Measurements from ENCODE around the gene GPR65. TPM values are rescaled to one million over a fixed set of nuclear protein-coding genes. Genes with fewer than 3 reads are reported as not detected.

Gene GPR65
- total RNA-seq, 1 experiment from 2014 or later, result not detected

- no peaks in the 10 kb centered on the region for H3K23me2 ChIP-seq (ENCODE audit: insufficient read length, low read depth, low read length, poor library complexity, severe bottlenecking)
- DNase-seq, result no peak
- no peak overlapping the region for H3K9ac ChIP-seq (ENCODE audit: extremely low read depth, insufficient read length, low read length)
- Mint-ChIP-seq H3K27me3 (ENCODE audit: low read depth) (no peaks in the 10 kb centered on the region), H3K36me3 (ENCODE audit: insufficient read depth in 1 of 3, low read depth in 3 of 3) (no peaks in the 10 kb centered on the region; a peak in 1 of 7 replicates), H3K4me1 (peaks cover 0 to under 1% of the 10 kb centered on the region in 2 experiments; a peak in 1 of 4 replicates), H3K27ac (no peak overlapping the region), H3K9me3 (no peaks in the 10 kb centered on the region), H3K4me3 (no peak overlapping the region)
- no peak overlapping the region for H3K27ac ChIP-seq (ENCODE audit: insufficient read length, low read depth, low read length)
- H2BK15ac ChIP-seq (ENCODE audit: low read depth, low read length), result no peak overlapping the region
- H2BK5ac ChIP-seq (ENCODE audit: insufficient read length, low read length), result no peak overlapping the region
- H3K79me2 ChIP-seq (ENCODE audit: insufficient read depth, low read length), result no peaks in the 10 kb centered on the region
- H3K9me3 ChIP-seq (ENCODE audit: control insufficient read depth, low read depth, low read length), result no peaks in the 10 kb centered on the region
- WGBS (ENCODE audit: extremely low coverage, insufficient read length, low lambda C conversion rate), result no CpG with 5 or more reads among the region's 1 CpG
- no peaks in the 10 kb centered on the region for H3K27me3 ChIP-seq (ENCODE audit: insufficient read depth, low read length)
- no peaks in the 10 kb centered on the region for H3K4me1 ChIP-seq (ENCODE audit: insufficient read depth, low read length)
- no peak overlapping the region for H3K4ac ChIP-seq (ENCODE audit: low read depth, low read length)
- no peak overlapping the region for H3K4me2 ChIP-seq (ENCODE audit: insufficient read depth, insufficient read length, low read length)
- no peak overlapping the region for H2AK5ac ChIP-seq (ENCODE audit: insufficient read length, low read length)
- H3K18ac ChIP-seq (ENCODE audit: insufficient read length, low read depth, low read length), result no peak overlapping the region
- no peak overlapping the region for H4K5ac ChIP-seq (ENCODE audit: insufficient read length, low read depth, low read length)
- no peak overlapping the region for H2BK120ac ChIP-seq (ENCODE audit: low read depth, low read length, poor library complexity, severe bottlenecking)
- H2BK20ac ChIP-seq (ENCODE audit: low read depth, low read length, poor library complexity, severe bottlenecking), result no peak overlapping the region
- H3K79me1 ChIP-seq (ENCODE audit: insufficient read depth, low read depth, low read length, poor library complexity, severe bottlenecking), result no peaks in the 10 kb centered on the region
- H3T11ph ChIP-seq (ENCODE audit: low read length), result no peak overlapping the region
- H2BK12ac ChIP-seq (ENCODE audit: insufficient read length, low read depth, low read length), result no peak overlapping the region
- H3K23ac ChIP-seq (ENCODE audit: insufficient read length, low read depth, low read length), result no peak overlapping the region
- H4K8ac ChIP-seq (replicated peaks; ENCODE audit: insufficient read length, low read depth, low read length), result no peak overlapping the region
- H3K56ac ChIP-seq (ENCODE audit: insufficient read length, low read depth, low read length), result no peak overlapping the region
- H2AFZ ChIP-seq (ENCODE audit: low read length), result no peak overlapping the region
- H4K91ac ChIP-seq (ENCODE audit: insufficient read length, low read depth, low read length), result no peak overlapping the region
- no peak overlapping the region for H3K14ac ChIP-seq (ENCODE audit: insufficient read depth, low read length)
- TF ChIP-seq, protein P1, sequence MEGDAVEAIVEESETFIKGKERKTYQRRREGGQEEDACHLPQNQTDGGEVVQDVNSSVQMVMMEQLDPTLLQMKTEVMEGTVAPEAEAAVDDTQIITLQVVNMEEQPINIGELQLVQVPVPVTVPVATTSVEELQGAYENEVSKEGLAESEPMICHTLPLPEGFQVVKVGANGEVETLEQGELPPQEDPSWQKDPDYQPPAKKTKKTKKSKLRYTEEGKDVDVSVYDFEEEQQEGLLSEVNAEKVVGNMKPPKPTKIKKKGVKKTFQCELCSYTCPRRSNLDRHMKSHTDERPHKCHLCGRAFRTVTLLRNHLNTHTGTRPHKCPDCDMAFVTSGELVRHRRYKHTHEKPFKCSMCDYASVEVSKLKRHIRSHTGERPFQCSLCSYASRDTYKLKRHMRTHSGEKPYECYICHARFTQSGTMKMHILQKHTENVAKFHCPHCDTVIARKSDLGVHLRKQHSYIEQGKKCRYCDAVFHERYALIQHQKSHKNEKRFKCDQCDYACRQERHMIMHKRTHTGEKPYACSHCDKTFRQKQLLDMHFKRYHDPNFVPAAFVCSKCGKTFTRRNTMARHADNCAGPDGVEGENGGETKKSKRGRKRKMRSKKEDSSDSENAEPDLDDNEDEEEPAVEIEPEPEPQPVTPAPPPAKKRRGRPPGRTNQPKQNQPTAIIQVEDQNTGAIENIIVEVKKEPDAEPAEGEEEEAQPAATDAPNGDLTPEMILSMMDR (conservative IDR thresholded peaks at IDR 0.05), result no peak
- no peaks in the 10 kb centered on the region for H4K20me1 ChIP-seq (ENCODE audit: control insufficient read depth, insufficient read depth, insufficient read length)
Observed at GRCh38 chr14:88030079-88030478, 25.1 kb downstream of the GPR65 start.
